GM10847 (cell line): Measurements from ENCODE around the gene CES4A.

Experiments
- POLR2A ChIP-seq: IDR thresholded peaks from 2 replicates; pipeline ENCODE4 v1.6.1; 2011; ENCODE audit not compliant: insufficient read length; ENCODE audit errors: extremely low read depth

The CES4A gene

DNA sequence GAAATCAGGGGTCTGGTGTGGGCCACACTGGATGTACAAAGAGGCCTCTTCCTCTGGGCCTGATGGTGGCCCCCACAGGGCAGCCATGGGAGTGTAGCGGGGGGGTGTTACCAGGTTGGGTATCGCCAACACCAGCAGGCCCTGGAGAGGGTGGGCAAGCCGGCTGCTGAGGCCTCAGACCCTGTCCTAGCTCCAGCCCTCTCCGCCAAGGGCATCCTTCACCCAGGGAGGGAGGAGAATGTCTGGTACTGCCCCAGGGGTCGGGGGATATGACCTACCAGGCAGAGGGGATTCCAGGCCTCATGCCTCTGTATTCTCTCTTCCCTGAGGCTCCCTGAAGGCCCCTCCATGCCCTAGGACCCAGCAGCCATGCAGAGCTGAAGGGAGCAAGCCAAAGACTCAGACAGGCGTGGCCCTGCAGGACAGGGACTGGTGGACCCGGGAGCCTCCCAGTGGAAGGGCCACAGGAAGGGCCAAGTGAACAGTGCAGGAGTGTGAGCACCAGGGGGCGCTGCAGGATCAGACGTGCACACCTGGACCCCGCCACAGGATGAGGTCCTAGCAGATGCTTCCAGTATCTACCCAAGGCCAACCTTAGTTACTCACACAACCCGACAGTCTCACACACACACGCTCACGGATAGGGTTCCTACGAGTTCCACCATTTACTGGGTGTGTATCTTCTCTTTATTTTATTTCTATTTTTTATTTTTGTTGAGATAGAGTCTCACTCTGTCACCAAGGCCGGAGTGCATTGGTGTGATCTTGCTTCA lies 10.9 kb upstream of the CES4A start:
- TF ChIP-seq POLR2A: no peak

DNA sequence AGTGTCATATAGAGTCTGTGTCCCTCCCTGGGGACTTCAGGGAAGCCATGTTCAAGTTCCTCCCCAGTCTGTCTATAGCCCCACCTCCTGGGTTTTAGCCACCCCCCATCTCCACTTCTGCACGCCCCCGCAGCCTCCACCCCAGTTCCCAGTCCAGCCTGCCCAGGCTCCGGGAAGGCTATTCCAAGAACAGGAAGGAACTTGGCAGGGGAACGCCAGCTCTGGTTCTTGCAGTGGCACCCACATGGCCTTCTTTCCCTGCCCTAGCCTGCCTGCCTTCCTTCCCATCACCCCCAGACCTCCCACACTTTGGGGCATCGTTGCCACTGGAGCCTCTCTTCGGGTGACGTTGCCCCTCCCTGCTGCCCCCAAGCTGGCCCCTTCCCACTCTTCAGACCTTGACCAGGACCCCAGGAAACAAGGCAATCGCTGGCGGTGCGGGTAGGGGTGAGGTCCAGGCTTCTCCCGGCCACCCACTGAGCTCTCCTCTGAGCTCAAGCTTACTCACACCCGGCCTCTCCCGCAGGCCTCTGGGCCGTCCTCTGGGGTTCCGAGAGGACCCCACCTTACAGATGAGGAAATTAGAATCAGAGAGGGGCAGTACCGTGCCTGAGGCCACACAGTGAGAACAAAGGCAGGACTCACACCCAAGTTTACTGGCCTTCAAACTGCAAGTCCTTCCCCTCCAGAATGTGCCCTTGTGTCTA lies 9.2 kb upstream of the CES4A start:
- no peak for TF ChIP-seq POLR2A

DNA sequence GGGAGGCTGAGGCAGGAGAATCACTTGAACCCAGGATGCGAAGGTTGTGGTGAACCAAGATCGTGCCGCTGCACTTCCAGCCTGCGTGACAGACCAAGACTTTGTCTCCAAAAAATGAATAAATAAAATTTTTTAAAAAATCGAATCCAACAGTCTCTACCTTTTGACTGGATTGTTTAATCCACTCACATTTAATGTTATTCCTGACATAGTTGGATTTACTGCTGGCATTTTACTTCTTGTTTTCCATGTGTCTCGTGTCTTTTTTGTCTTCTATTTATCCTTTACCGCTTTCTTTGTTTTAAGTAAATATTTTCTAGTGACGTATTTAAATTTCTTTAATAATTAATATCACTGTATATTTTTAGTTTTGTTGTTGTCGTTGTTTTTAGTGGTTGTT lies 5.4 kb upstream of the CES4A start:
- TF ChIP-seq POLR2A: no peak

DNA sequence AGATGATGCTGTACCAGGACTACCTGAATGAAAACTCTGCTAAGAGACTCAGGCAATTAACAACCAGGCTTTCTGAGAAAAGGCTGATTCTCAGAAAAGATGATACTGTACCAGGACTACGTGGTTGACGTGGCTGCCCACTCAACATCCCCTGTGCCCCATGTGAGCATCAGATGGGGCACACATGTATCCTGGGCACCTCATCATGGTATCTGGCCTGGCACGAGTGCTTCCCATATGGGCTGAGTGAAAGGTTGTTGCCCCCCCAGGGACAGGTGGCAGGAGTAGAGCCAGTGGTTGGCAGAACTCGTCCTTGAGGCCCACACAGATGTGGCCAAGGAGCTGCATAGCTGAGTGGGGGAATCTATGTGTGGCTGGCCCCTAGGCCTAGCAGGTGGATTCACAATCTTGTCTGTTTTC lies 3.5 kb upstream of the CES4A start:
- no peak for TF ChIP-seq POLR2A

DNA sequence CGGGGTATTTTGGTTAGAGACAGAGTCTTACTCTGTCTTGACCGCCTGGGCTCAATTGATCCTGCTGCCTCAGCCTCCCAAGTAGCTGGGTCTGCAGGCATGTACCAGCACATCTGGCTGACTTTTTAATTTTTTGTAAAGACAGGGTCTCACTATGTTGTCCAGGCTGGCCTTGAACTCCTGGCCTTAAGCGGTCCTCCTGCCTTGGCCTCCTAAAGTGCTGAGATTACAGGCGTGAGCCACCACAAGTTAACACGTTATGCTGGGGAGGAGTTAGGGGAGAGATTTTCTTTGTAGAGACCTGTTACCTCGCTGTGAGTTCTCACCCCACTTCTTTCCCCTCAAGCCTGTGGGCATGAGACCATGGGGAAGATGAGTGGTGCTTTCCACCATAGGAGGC lies 1.8 kb upstream of the CES4A start:
- no peak for TF ChIP-seq POLR2A

DNA sequence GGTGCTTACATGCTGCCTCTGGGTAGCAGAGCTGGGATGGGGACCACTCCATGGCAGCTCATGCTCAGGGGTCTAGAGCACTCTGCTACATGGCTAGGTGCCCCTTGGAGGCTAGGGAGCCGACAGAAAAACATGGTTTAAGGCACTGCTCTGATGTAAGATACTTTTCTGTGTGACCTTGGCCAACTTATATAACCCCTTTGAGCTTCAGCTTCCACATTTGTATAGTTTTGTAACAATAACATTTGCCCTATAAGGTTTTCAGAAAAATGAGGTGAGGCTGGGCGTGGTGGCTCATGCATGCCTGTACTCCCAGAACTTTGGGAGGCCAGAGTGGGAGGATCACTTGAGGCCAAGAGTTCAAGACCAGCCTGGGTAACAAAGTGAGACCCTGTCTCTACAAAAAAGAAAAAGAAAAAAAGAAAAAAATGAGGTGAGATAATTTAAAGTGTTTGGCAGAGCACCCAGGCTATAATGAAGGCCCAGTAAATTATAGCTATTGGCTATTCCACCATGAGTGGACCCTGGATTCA lies 3.2 kb downstream of the CES4A start:
- no peak for TF ChIP-seq POLR2A

DNA sequence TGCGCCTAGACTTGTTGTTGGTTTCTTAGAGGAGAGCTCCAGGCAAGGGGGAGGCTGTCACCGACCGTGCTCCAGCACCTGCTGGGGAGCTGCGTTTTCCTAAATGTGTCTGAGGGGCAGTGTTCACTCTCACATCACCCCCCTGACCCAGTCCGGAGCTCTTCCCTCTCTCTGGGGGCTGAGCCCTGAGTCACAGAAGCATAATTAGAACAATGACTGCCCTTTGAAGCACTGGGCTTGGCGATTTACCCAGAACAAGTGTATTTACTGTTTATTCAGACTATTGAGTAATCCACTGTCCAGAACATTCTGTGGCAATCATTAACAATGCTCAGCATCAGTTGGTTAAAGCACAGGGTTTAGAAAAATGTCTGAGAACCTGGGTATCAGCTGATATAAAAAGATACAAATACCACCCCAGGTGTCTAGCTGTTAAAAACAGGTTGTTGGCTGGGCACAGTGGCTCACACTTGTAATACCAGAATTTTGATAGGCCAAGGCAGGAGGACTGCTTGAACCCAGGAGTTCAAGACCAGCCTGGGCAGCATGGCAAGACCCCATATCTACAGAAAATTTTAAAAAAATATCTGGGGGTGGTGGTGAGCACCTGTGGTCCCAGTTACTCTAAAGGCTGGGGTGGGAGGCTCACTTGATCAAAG lies 8.1 kb downstream of the CES4A start:
- no peak for TF ChIP-seq POLR2A

DNA sequence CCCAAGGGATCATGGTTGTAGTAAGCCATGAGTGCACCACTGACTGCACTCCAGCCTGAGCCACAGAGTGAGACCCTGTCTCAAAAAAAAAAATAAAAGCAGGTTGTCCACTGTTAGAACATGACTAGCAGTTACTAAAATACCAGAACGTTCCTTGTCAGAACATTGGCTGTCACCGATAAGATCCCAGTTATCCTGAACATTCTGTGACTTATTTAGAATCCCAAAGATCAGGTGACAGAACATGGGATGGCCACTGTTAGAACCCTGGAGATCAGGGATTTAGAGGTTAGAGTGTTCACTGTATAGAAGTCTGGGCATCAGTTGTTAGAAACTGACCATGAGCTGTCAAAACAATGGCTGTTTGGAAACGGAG lies 8.6 kb downstream of the CES4A start:
- no peak for TF ChIP-seq POLR2A

DNA sequence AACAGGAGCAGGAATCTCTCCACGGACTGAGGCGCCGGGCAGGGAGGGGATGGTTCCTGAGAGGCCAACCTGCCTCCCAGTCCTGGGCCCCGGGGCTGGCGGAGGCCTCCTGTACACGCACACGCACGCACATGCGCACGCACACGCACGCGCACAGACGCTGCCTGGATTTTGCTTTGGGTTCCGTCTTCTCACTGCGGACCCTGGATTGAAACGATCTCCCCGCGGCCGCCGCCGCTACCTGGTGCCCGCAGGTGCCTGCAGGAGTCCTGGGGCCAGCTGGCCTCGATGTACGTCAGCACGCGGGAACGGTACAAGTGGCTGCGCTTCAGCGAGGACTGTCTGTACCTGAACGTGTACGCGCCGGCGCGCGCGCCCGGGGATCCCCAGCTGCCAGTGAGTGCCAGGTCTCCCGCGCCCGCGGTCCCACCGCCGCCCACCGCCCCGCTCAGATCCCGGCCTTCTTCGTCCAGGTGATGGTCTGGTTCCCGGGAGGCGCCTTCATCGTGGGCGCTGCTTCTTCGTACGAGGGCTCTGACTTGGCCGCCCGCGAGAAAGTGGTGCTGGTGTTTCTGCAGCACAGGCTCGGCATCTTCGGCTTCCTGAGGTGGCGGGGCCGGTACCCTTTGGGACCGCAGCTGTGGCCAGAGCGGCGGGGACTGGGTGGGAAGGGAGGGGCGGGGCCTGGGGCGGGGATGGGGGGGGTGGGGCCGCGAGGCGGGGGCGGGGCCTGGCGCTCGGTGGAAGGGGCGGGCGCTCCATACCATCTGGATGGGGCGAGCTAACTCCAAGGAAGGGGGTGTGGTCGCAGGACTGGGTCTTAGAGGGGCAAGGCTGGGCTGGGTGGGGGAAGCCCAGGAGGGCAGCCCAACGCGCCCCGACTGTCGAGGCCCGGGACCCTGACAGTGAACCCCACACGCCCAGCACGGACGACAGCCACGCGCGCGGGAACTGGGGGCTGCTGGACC lies 12.3 kb downstream of the CES4A start:
- no peak for TF ChIP-seq POLR2A

DNA sequence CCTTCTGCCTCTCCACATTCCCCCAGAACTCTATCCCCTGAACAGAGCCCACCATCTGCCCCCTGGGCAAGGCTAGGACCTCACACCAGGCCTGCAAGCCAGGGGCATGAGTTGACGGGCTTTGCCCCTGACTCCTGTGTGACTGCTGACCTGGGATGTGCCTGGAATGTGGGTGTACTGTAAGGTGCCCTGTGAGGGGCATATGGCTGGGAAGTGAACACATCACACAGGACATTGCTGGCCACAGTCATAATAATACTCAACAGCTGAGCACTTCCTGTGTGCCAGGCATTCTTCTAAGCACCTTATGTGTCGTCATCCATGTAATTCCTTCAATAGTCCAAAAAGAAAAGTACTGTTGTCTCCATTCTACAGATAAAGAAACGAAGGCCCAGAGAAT lies 13.3 kb downstream of the CES4A start:
- TF ChIP-seq POLR2A: no peak

DNA sequence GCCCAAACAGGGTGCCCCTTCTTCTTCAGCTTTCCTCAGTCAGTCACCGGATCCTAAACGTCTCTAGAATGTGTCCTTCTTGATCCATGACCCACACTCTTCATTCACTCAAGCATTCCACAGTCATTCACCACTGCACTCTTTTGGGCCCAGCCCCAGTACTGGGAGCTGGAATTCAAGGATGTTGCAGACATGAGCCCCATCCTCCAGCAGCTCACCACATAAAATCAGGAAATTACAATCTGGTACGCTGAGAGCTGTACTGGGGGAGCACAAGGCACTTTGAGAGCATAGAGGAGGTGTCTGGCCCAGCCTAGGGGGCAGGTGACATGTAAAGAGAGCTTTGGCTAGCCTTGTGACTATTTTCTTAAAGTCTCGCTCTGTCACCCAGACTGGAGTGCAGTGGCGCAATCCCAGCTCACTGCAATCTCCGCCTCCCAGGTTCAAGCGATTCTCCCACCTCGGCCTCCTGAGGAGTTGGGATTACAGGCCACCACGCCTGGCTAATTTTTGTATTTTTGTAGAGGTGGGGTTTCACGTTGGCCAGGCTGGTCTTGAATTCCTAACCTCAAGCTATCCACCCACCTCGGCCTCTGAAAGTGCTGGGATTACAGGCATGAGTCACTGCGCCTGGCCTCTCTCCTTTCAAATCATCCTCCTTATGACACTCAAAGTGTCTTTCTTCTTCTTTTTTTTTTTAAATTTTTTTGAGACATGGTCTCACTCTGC lies 18.7 kb downstream of the CES4A start:
- no peak for TF ChIP-seq POLR2A

DNA sequence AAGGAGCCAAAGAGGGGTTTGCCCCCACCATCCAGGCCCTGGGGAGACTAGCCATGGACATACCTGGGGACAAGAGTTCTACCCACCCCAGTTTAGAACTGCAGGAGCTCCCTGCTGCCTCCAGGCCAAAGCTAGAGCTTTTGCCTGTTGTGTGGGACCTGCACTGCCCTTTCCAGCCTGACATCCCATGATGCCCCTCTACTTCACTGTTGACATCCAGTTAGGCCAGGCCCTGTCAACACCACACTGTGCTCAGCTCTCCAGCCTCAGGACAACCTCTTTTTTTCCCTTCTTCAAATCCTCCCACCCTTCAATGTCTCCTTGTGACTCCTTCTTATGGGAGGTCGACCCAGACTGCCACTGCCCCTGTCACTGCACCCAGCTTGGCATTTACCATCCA lies 20.8 kb downstream of the CES4A start:
- no peak for TF ChIP-seq POLR2A

DNA sequence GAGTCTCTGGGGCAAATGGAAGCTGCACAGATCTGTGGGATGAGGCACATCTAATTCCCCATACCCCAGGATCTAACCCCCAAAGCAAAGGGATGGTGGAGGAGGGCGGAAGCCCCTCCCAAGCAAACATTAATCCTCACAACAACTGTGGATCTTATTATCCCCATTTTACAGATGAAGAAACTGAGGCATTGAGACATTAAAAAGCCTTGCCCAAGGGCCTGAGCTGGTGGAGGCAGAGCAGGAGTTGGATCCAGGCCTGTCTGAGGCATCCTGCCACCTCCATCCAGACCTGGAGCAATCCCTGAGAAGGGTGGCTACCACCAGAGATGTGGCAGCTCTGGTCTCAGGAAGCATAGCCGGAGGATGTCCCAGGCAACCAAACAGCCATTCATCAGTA lies 22.9 kb downstream of the CES4A start:
- TF ChIP-seq POLR2A: no peak

DNA sequence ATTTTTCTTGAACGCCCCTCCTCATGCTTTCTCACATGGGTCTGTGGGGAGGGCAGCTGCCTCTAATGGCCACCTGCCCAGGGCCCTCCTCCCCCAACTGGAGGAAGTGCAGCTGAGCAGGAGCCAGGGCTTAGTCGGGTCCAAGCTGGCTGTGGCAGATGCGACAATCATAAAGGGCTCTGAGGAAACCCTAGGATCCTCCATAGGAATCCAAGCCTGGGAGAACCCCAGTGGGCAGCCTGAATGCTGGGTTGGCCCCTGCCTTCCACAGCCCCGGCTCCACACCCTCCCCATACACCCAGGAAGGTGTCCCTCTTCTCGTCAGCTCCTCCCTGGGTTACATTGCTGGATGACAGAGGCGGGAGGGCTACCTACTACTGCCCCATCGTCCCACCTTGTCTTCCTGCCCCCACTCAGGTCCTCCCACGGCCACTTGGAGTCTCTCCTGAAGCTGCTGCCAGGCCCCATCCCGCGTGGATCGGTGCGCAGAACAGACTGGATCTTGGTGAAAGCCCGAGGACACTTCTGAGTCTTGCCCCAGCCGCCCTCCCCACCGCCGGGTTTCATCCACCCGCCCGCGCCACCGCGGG lies 24.9 kb downstream of the CES4A start:
- TF ChIP-seq POLR2A: no peak
